AG09309 (cell line): ENCODE data around the gene ARHGAP24.

ENCODE experiments used
- DNase-seq: peaks from one replicate; pipeline ENCODE4 v3.0.0-alpha.2; 2010; ENCODE audit warnings: low read depth
- H3K4me3 ChIP-seq: 2 replicates; pipeline ENCODE4 v1.5.1; 2011; ENCODE audit warnings: mild to moderate bottlenecking, low read depth, low read length, moderate library complexity; ENCODE audit not compliant: control insufficient read depth
- CTCF ChIP-seq: IDR thresholded peaks from 2 replicates; pipeline ENCODE4 v1.5.1; 2011; ENCODE audit warnings: mild to moderate bottlenecking, low read depth, low read length, inconsistent platforms; ENCODE audit not compliant: insufficient read depth, control insufficient read depth; ENCODE audit errors: missing control alignments

The ARHGAP24 gene

GRCh38 chr4:85455942-85456341 lies 19.0 kb upstream of the ARHGAP24 start:
- no peak overlapping the region for H3K4me3 ChIP-seq
- no peak for TF ChIP-seq CTCF
- DNase-seq = no peak

- no peak for TF ChIP-seq CTCF
- no peak overlapping the region for H3K4me3 ChIP-seq
- DNase-seq = no peak
Measured at GRCh38 chr4:85457752-85458467, 17.0 kb upstream of the ARHGAP24 start.

GRCh38 chr4:85459736-85460135 lies 15.2 kb upstream of the ARHGAP24 start:
- TF ChIP-seq CTCF = no peak
- DNase-seq = no peak
- H3K4me3 ChIP-seq = no peak overlapping the region

- peak overlapping the region; percentile 91 for H3K4me3 ChIP-seq
- no peak for DNase-seq
- no peak for TF ChIP-seq CTCF
Measured at GRCh38 chr4:85474356-85474755, 594 bp upstream of the ARHGAP24 start.

GRCh38 chr4:85475631-85476233 lies 782 bp downstream of the ARHGAP24 start:
- H3K4me3 ChIP-seq = peak overlapping the region; percentile 91
- TF ChIP-seq CTCF = no peak
- no peak for DNase-seq

GRCh38 chr4:85476381-85476780 lies 1.4 kb downstream of the ARHGAP24 start:
- no peak for DNase-seq
- no peak for TF ChIP-seq CTCF
- peak overlapping the region; percentile 23 for H3K4me3 ChIP-seq
